Body of pancreas (tissue), 4 donors: ENCODE measurements around the gene GATA2. TPM values are rescaled to one million over a fixed set of nuclear protein-coding genes. Genes with fewer than 3 reads are reported as not detected.

ENCODE experiments used
- ATAC-seq: fragments of 150-250 bp; one replicate; pipeline ENCODE4 v1.9.1; 2016
- DNase-seq, 4 donors: peaks; one replicate each; pipeline ENCODE4 v3.0.0-alpha.2; 2019
- H3K27ac ChIP-seq, 4 donors: fragments of 200-600 bp; sonication (generic); 1 replicate in 3 of 4; 2 replicates in 1 of 4; pipeline versions ENCODE4 v1.5.1 to v1.6.1; 2016 to 2019; ENCODE audit warnings: mild to moderate bottlenecking in 1 of 4, mixed read lengths in 1 of 4, moderate library complexity in 1 of 4
- H3K27me3 ChIP-seq, 2 donors: fragments of 200-600 bp; sonication (generic); one replicate each; pipeline ENCODE4 v1.6.0; 2016; ENCODE audit warnings: mild to moderate bottlenecking in 1 of 2
- H3K36me3 ChIP-seq, 2 donors: fragments of 200-600 bp; sonication (generic); replicated peaks in 1 of 2; 2 replicates each; pipeline ENCODE4 v1.5.1; 2016; ENCODE audit warnings: low read depth in 2 of 2; ENCODE audit not compliant: insufficient read depth in 1 of 2
- H3K4me1 ChIP-seq: fragments of 200-600 bp; sonication (generic); one replicate; pipeline ENCODE4 v1.6.0; 2016
- H3K4me3 ChIP-seq, 2 donors: fragments of 200-600 bp; sonication (generic); 1 replicate in 1 of 2; 2 replicates in 1 of 2; pipeline ENCODE4 v1.5.1; 2016 to 2019
- H3K9me3 ChIP-seq, 3 donors: fragments of 200-600 bp; sonication (generic); 1 replicate in 2 of 3; 2 replicates in 1 of 3; pipeline ENCODE4 v1.5.1; 2016
- CTCF ChIP-seq, 7 experiments: fragments of 450-650 bp in 4 of 7; fragments of 200-600 bp in 3 of 7; sonication (generic) in 3 of 7; IDR thresholded peaks; one replicate each; pipeline ENCODE4 v1.5.1; 2016 to 2019; ENCODE audit warnings: antibody characterized with exemption in 7 of 7
- POLR2A ChIP-seq, 3 donors: fragments of 450-650 bp; IDR thresholded peaks; one replicate each; pipeline ENCODE4 v1.6.1; 2016; ENCODE audit warnings: antibody characterized with exemption in 3 of 3, mild to moderate bottlenecking in 2 of 3
- WGBS, 2 donors: methylation state at CpG; one replicate each; pipeline ENCODE4 v1.1.5; 2017; 5-methylcytosine and 5-hydroxymethylcytosine counted together
- intact Hi-C: fragments of 100-400 bp; cut with DNase I; formaldehyde crosslinking; loops from one replicate; pipeline ENCODE4 v1.15.1; 2023
- total RNA-seq, 2 donors: library from RNA; depleted of rRNA; stranded (reverse); fragments of >200 nt; gene quantifications; one replicate each; pipeline ENCODE4 v1.1.0, GENCODE V29; 2016

GATA2 gene
- total RNA-seq, 2 donors from 2014 or later = 11.7 to 12.9 TPM

- TF ChIP-seq POLR2A (IDR thresholded peaks at IDR 0.05) (no peak), CTCF (IDR thresholded peaks at IDR 0.05) (no peak)
- Histone ChIP-seq H3K9me3 (no peaks in the 10 kb centered on the region), H3K27ac (no peak overlapping the region), H3K4me1 (peaks cover 18% of the 10 kb centered on the region), H3K27me3 (no peaks in the 10 kb centered on the region), H3K36me3 (no peaks in the 10 kb centered on the region), H3K4me3 (no peak overlapping the region)
- ATAC-seq = no peak
- intact Hi-C loops = no loop called here
- WGBS, 2 donors = 87 to 93% methylated on average over 9 to 10 of the region's 10 CpGs
- no peak for DNase-seq
Measured at GRCh38 chr3:128468791-128469527, 24.0 kb downstream of the GATA2 start.

GRCh38 chr3:128468285-128468790, 24.7 kb downstream of the GATA2 start:
- no peak overlapping the region for H3K4me3 ChIP-seq
- no peaks in the 10 kb centered on the region for H3K27me3 ChIP-seq
- intact Hi-C loops = no loop called here
- H3K9me3 ChIP-seq = no peaks in the 10 kb centered on the region
- TF ChIP-seq CTCF (IDR thresholded peaks at IDR 0.05) (no peak), POLR2A (IDR thresholded peaks at IDR 0.05) (no peak)
- H3K4me1 ChIP-seq = peaks cover 15% of the 10 kb centered on the region
- ATAC-seq (no peak), DNase-seq (no peak)
- H3K27ac ChIP-seq = no peak overlapping the region
- WGBS, 2 donors = 87 to 88% methylated on average over 16 to 17 of the region's 17 CpGs
- H3K36me3 ChIP-seq = no peaks in the 10 kb centered on the region

GRCh38 chr3:128466840-128467541, 26.0 kb downstream of the GATA2 start, which contains the start of gene DNAJB8:
DNAJB8 (minus strand) TSS chr3:128466890; CDS start chr3:128463245, 3,645 bp downstream.
- TF ChIP-seq POLR2A (IDR thresholded peaks at IDR 0.05) (no peak), CTCF (IDR thresholded peaks at IDR 0.05) (no peak)
- WGBS, 2 donors = 79 to 82% methylated on average over 14 of the region's 14 CpGs
- Histone ChIP-seq H3K27ac (no peak within 1 kb of the TSS), H3K4me3 (no peak within 1 kb of the TSS), H3K36me3 (no peaks in the 10 kb centered on the region), H3K27me3 (no peaks in the 10 kb centered on the region), H3K4me1 (peaks cover 2% of the 10 kb centered on the region), H3K9me3 (no peaks in the 10 kb centered on the region)
- intact Hi-C loops = no loop called here
- DNase-seq = no peak
- ATAC-seq = no peak

- no peak overlapping the region for H3K27ac ChIP-seq
- DNase-seq (no peak), ATAC-seq (no peak)
- 17 to 89% methylated on average over 1 of the region's 1 CpG for WGBS, 2 donors
- TF ChIP-seq POLR2A (IDR thresholded peaks at IDR 0.05) = no peak
- TF ChIP-seq CTCF (IDR thresholded peaks at IDR 0.05) = no peak
- H3K9me3 ChIP-seq = no peaks in the 10 kb centered on the region
- H3K4me3 ChIP-seq = no peak overlapping the region
- intact Hi-C loops = no loop called here
- no peaks in the 10 kb centered on the region for H3K27me3 ChIP-seq
- no peaks in the 10 kb centered on the region for H3K4me1 ChIP-seq
- H3K36me3 ChIP-seq = no peaks in the 10 kb centered on the region
Measured at GRCh38 chr3:128464702-128465101, 28.3 kb downstream of the GATA2 start.
